ENCODE data around the gene TMEM184C.

DNA sequence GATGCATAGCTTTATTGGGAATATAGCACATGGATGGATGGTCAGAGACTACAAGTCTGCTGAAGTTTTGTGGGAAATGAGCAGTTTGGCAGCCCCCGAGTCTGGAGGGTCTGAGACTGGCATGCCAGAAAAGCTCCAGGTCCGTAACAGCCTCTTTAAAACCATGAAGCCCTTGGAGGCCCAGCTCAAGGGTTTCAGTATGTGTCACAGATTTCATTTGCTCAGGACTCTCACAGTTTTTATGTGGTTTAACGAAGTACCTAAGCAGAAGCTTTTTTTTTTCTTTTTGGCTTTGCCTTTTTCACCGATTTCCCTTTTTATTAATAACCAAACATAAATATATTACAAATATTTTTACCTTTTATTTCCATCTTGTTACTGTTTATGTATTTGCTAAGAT is 30.6 kb upstream of the TMEM184C start:
- TF ChIP-seq, protein P1, sequence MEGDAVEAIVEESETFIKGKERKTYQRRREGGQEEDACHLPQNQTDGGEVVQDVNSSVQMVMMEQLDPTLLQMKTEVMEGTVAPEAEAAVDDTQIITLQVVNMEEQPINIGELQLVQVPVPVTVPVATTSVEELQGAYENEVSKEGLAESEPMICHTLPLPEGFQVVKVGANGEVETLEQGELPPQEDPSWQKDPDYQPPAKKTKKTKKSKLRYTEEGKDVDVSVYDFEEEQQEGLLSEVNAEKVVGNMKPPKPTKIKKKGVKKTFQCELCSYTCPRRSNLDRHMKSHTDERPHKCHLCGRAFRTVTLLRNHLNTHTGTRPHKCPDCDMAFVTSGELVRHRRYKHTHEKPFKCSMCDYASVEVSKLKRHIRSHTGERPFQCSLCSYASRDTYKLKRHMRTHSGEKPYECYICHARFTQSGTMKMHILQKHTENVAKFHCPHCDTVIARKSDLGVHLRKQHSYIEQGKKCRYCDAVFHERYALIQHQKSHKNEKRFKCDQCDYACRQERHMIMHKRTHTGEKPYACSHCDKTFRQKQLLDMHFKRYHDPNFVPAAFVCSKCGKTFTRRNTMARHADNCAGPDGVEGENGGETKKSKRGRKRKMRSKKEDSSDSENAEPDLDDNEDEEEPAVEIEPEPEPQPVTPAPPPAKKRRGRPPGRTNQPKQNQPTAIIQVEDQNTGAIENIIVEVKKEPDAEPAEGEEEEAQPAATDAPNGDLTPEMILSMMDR (IDR thresholded peaks at IDR 0.05; ENCODE audit: insufficient read depth, low read length): no peak
- no peak for TF ChIP-seq POLR2AphosphoS5 (IDR thresholded peaks at IDR 0.05; ENCODE audit: low read depth)
